OCI-LY3 (cell line): ENCODE measurements around the gene EMP1.

Experiments
- CTCF ChIP-seq: fragments of 200-600, 300-600 bp; sonication (generic); IDR thresholded peaks from 2 replicates; pipeline ENCODE4 v1.5.1; 2014; ENCODE audit warnings: antibody characterized with exemption, low read length, low read depth
- EZH2phosphoT487 ChIP-seq: fragments of 200-600 bp; shearing (Covaris generic); IDR thresholded peaks from 2 replicates; pipeline ENCODE4 v1.6.1; 2018; ENCODE audit warnings: antibody characterized with exemption, mixed run types, low read depth

GRCh38 chr12:13258197-13258596 is 61.7 kb downstream of the EMP1 start:
- no peak for TF ChIP-seq CTCF
- TF ChIP-seq EZH2phosphoT487: no peak
